SH-SY5Y (cell line): ENCODE measurements around the gene ITGA5.

Source experiments
- GATA2 ChIP-seq: IDR thresholded peaks from 2 replicates; pipeline ENCODE4 v1.6.1; 2011; ENCODE audit warnings: mild to moderate bottlenecking, low read depth, low read length
- GATA3 ChIP-seq: IDR thresholded peaks from 2 replicates; pipeline ENCODE4 v1.6.1; 2011; ENCODE audit warnings: low read depth, mild to moderate bottlenecking, low read length, moderate library complexity

GRCh38 chr12:54390176-54390667, 28.8 kb downstream of the ITGA5 start:
- no peak for TF ChIP-seq GATA2
- no peak for TF ChIP-seq GATA3
